ENCODE measurements around the gene SPATC1L. TPM values are rescaled to one million over a fixed set of nuclear protein-coding genes. Genes with fewer than 3 reads are reported as not detected.

Gene SPATC1L
- polyA plus RNA-seq, 2 of the 4 experiments (the other 2 are of a cell fraction) = 0.14 TPM; not detected in 1

GRCh38 chr21:46156678-46157077 is 27.6 kb downstream of the SPATC1L start:
- no peak for DNase-seq (ENCODE audit: low read depth in 1 of 2, low spot score in 1 of 2)
- H3K4me1 ChIP-seq = 0 out of 3 replicates have a peak, but pooled peaks cover under 1% of the 10 kb centered on the region
- H3K4me2 ChIP-seq = no peak overlapping the region
- H3K27ac ChIP-seq = no peak overlapping the region
- ChIA-PET POLR2A (no interaction called here), CTCF (interaction anchor here (5.2 kb wide), 1 partner anchor 14 kb away, joined by 34 read pairs; no protein-coding TSS in a partner anchor)
- no peak for ATAC-seq
- TF ChIP-seq BHLHE40 (IDR thresholded peaks at IDR 0.05; ENCODE audit: low read depth, low read length) = no peak
- TF ChIP-seq, protein P1, sequence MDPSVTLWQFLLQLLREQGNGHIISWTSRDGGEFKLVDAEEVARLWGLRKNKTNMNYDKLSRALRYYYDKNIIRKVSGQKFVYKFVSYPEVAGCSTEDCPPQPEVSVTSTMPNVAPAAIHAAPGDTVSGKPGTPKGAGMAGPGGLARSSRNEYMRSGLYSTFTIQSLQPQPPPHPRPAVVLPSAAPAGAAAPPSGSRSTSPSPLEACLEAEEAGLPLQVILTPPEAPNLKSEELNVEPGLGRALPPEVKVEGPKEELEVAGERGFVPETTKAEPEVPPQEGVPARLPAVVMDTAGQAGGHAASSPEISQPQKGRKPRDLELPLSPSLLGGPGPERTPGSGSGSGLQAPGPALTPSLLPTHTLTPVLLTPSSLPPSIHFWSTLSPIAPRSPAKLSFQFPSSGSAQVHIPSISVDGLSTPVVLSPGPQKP (IDR thresholded peaks at IDR 0.05; ENCODE audit: low read depth, low read length) = no peak
- TF ChIP-seq, protein P2, sequence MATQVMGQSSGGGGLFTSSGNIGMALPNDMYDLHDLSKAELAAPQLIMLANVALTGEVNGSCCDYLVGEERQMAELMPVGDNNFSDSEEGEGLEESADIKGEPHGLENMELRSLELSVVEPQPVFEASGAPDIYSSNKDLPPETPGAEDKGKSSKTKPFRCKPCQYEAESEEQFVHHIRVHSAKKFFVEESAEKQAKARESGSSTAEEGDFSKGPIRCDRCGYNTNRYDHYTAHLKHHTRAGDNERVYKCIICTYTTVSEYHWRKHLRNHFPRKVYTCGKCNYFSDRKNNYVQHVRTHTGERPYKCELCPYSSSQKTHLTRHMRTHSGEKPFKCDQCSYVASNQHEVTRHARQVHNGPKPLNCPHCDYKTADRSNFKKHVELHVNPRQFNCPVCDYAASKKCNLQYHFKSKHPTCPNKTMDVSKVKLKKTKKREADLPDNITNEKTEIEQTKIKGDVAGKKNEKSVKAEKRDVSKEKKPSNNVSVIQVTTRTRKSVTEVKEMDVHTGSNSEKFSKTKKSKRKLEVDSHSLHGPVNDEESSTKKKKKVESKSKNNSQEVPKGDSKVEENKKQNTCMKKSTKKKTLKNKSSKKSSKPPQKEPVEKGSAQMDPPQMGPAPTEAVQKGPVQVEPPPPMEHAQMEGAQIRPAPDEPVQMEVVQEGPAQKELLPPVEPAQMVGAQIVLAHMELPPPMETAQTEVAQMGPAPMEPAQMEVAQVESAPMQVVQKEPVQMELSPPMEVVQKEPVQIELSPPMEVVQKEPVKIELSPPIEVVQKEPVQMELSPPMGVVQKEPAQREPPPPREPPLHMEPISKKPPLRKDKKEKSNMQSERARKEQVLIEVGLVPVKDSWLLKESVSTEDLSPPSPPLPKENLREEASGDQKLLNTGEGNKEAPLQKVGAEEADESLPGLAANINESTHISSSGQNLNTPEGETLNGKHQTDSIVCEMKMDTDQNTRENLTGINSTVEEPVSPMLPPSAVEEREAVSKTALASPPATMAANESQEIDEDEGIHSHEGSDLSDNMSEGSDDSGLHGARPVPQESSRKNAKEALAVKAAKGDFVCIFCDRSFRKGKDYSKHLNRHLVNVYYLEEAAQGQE (IDR thresholded peaks at IDR 0.05) = no peak
- TF ChIP-seq JUNB (IDR thresholded peaks at IDR 0.05) = no peak
- TF ChIP-seq MAFK (IDR thresholded peaks at IDR 0.05; ENCODE audit: partially characterized antibody) = no peak
- no peak for TF ChIP-seq RNF2 (IDR thresholded peaks at IDR 0.05; ENCODE audit: borderline replicate concordance, low read depth)
- no peak for TF ChIP-seq ZSCAN20 (CRISPR knock-in tag; IDR thresholded peaks at IDR 0.05)
- no peak for TF ChIP-seq NPAS2 (CRISPR knock-in tag; IDR thresholded peaks at IDR 0.05; ENCODE audit: borderline replicate concordance)
- no peak overlapping the region for H3K4me3 ChIP-seq
- 79% methylated on average over 10 of the region's 10 CpGs for WGBS (ENCODE audit: missing lambda C conversion rate)
- FAIRE-seq = no peak
- no peaks in the 10 kb centered on the region for H3K9me3 ChIP-seq

- TF ChIP-seq MAZ (IDR thresholded peaks at IDR 0.05; ENCODE audit: borderline replicate concordance, low read depth, low read length) = no peak
- no peak for TF ChIP-seq RAD21 (conservative IDR thresholded peaks at IDR 0.05 in 1 of 2, IDR thresholded peaks at IDR 0.05 in 1 of 2)
- TF ChIP-seq EP300 (IDR thresholded peaks at IDR 0.05) = no peak
- no peak for TF ChIP-seq PBX3 (IDR thresholded peaks at IDR 0.05)
- no peak for TF ChIP-seq HOXB5 (CRISPR knock-in tag; IDR thresholded peaks at IDR 0.05)
- no peak for TF ChIP-seq SREBF2 (IDR thresholded peaks at IDR 0.05)
- TF ChIP-seq, protein P3, sequence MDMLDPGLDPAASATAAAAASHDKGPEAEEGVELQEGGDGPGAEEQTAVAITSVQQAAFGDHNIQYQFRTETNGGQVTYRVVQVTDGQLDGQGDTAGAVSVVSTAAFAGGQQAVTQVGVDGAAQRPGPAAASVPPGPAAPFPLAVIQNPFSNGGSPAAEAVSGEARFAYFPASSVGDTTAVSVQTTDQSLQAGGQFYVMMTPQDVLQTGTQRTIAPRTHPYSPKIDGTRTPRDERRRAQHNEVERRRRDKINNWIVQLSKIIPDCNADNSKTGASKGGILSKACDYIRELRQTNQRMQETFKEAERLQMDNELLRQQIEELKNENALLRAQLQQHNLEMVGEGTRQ (IDR thresholded peaks at IDR 0.05) = no peak
- no peak for TF ChIP-seq KDM1A (IDR thresholded peaks at IDR 0.05; ENCODE audit: low read depth)
- no peak for TF ChIP-seq EHF (CRISPR knock-in tag; IDR thresholded peaks at IDR 0.05)
- TF ChIP-seq NPAS2 (CRISPR knock-in tag; IDR thresholded peaks at IDR 0.05; ENCODE audit: borderline replicate concordance) = no peak
- TF ChIP-seq POLR2AphosphoS2 (conservative IDR thresholded peaks at IDR 0.05; ENCODE audit: low read length) = no peak
- TF ChIP-seq FOSB (CRISPR knock-in tag; IDR thresholded peaks at IDR 0.05) = no peak
- TF ChIP-seq SMC3 (IDR thresholded peaks at IDR 0.05) = no peak
- no peak for TF ChIP-seq FOSL2 (IDR thresholded peaks at IDR 0.05)
- no peak for TF ChIP-seq FOSL2 (CRISPR knock-in tag; IDR thresholded peaks at IDR 0.05)
- TF ChIP-seq RFX5 (IDR thresholded peaks at IDR 0.05) = no peak
- TF ChIP-seq CBX2 (IDR thresholded peaks at IDR 0.05; ENCODE audit: borderline replicate concordance, low read depth) = no peak
- no peak for TF ChIP-seq NFE2L2 (conservative IDR thresholded peaks at IDR 0.05; ENCODE audit: low read length)
- POLR2A ChIA-PET = no interaction called here
- 87% methylated on average over 7 of the region's 7 CpGs for WGBS (ENCODE audit: missing lambda C conversion rate)
- Histone ChIP-seq H3K4me1 (no peaks in the 10 kb centered on the region), H3K4me2 (no peak overlapping the region), H3K27ac (no peak overlapping the region), H3K4me3 (no peak overlapping the region), H3K9me3 (no peaks in the 10 kb centered on the region)
- CTCF ChIA-PET = interaction anchor here (5.2 kb wide), 1 partner anchor 13 kb away, joined by 34 read pairs; no protein-coding TSS in a partner anchor
- FAIRE-seq (no peak), ATAC-seq (no peak), DNase-seq (ENCODE audit: low read depth in 1 of 2, low spot score in 1 of 2) (no peak)
These were observed 27.9 kb downstream of the SPATC1L start for GRCh38 chr21:46156378-46156645.
